WTC11 (cell line): ENCODE measurements around the gene DNPEP. TPM values are rescaled to one million over a fixed set of nuclear protein-coding genes. Genes with fewer than 3 reads are reported as not detected.

Experiments used
- ATAC-seq: fragments of 200-7000 bp; cut with Tn5 transposase; 2 replicates; pipeline ENCODE4 v1.10.0; 2021; ENCODE audit warnings: mild to moderate bottlenecking, moderate library complexity
- CTCF ChIA-PET: fragments of 300-600 bp; sonication (Branson Sonifier 250); formaldehyde crosslinking; loops from one replicate; lab custom pipeline; 2021; ENCODE audit warnings: antibody characterized with exemption; lab: Charles Lee
- POLR2A ChIA-PET: fragments of 350-600 bp; sonication (Branson Sonifier 250); formaldehyde crosslinking; loops from one replicate; lab custom pipeline; 2021; ENCODE audit warnings: antibody characterized with exemption; lab: Charles Lee
- DNase-seq: peaks from one replicate; pipeline ENCODE4 v3.0.0; 2021; ENCODE audit warnings: low spot score
- H3K27ac Mint-ChIP-seq: 2 replicates; pipeline ENCODE4 v1.8.0; 2021; ENCODE audit warnings: mixed read lengths
- H3K27me3 Mint-ChIP-seq: 2 replicates; pipeline ENCODE4 v1.8.0; 2021; ENCODE audit warnings: low read depth, mild to moderate bottlenecking, moderate library complexity, mixed read lengths
- H3K36me3 Mint-ChIP-seq: 2 replicates; pipeline ENCODE4 v1.8.0; 2021; ENCODE audit warnings: mixed read lengths
- H3K4me1 Mint-ChIP-seq: 2 replicates; pipeline ENCODE4 v1.8.0; 2022; ENCODE audit warnings: mixed read lengths
- H3K4me3 Mint-ChIP-seq: 2 replicates; pipeline ENCODE4 v1.8.0; 2021; ENCODE audit warnings: mild to moderate bottlenecking, moderate library complexity, mixed read lengths
- H3K9me3 Mint-ChIP-seq: 2 replicates; pipeline ENCODE4 v1.8.0; 2021; ENCODE audit warnings: mixed read lengths
- ATF2 ChIP-seq: sonication (generic); formaldehyde crosslinking; IDR thresholded peaks from 2 replicates; pipeline ENCODE4 v1.8.1; 2022; ENCODE audit warnings: low read depth, missing genetic modification reagents, borderline replicate concordance
- CREB1 ChIP-seq: sonication (generic); formaldehyde crosslinking; IDR thresholded peaks from 2 replicates; pipeline ENCODE4 v1.8.0; 2023; ENCODE audit warnings: mild to moderate bottlenecking, missing genetic modification reagents
- CREM ChIP-seq: sonication (generic); formaldehyde crosslinking; IDR thresholded peaks from 2 replicates; pipeline ENCODE4 v1.8.1; 2022; ENCODE audit warnings: mild to moderate bottlenecking, missing genetic modification reagents, moderate library complexity
- E2F1 ChIP-seq: sonication (generic); formaldehyde crosslinking; IDR thresholded peaks from 2 replicates; pipeline ENCODE4 v1.8.0; 2022; ENCODE audit warnings: mild to moderate bottlenecking, missing genetic modification reagents
- ELF4 ChIP-seq: sonication (generic); formaldehyde crosslinking; IDR thresholded peaks from 2 replicates; pipeline ENCODE4 v1.8.1; 2022; ENCODE audit warnings: low read depth, mild to moderate bottlenecking, moderate library complexity, missing genetic modification reagents
- ERG ChIP-seq: fragments of 250-450 bp; sonication (Bioruptor Pico); IDR thresholded peaks from 2 replicates; pipeline ENCODE4 v1.8.0; 2021; ENCODE audit warnings: mild to moderate bottlenecking
- ESRRA ChIP-seq: sonication (generic); formaldehyde crosslinking; IDR thresholded peaks from 2 replicates; pipeline ENCODE4 v1.8.1; 2022; ENCODE audit warnings: mild to moderate bottlenecking, missing genetic modification reagents, borderline replicate concordance
- FOXJ3 ChIP-seq: sonication (generic); formaldehyde crosslinking; IDR thresholded peaks from 2 replicates; pipeline ENCODE4 v1.9.0; 2021; ENCODE audit warnings: missing genetic modification reagents, mild to moderate bottlenecking, borderline replicate concordance
- FOXK1 ChIP-seq: sonication (generic); formaldehyde crosslinking; IDR thresholded peaks from 2 replicates; pipeline ENCODE4 v1.8.0; 2022; ENCODE audit warnings: mild to moderate bottlenecking, moderate library complexity, missing genetic modification reagents
- FOXP1 ChIP-seq: sonication (generic); formaldehyde crosslinking; IDR thresholded peaks from 2 replicates; pipeline ENCODE4 v1.8.0; 2022; ENCODE audit warnings: missing genetic modification reagents, mild to moderate bottlenecking, moderate library complexity, borderline replicate concordance
- FOXP4 ChIP-seq: sonication (generic); formaldehyde crosslinking; IDR thresholded peaks from 2 replicates; pipeline ENCODE4 v1.8.0; 2022; ENCODE audit warnings: mild to moderate bottlenecking, missing genetic modification reagents
- HMGA2 ChIP-seq: fragments of 250-450 bp; sonication (Bioruptor Pico); IDR thresholded peaks from 2 replicates; pipeline ENCODE4 v1.4.0; 2021; ENCODE audit warnings: mild to moderate bottlenecking, moderate library complexity
- IRF1 ChIP-seq: sonication (generic); formaldehyde crosslinking; IDR thresholded peaks from 2 replicates; pipeline ENCODE4 v1.8.0; 2023; ENCODE audit warnings: missing genetic modification reagents
- NFYB ChIP-seq: sonication (generic); formaldehyde crosslinking; conservative IDR thresholded peaks from 2 replicates; pipeline ENCODE4 v1.8.0; 2022; ENCODE audit warnings: low read depth, missing genetic modification reagents
- OVOL2 ChIP-seq: fragments of 250-450 bp; sonication (Bioruptor Pico); IDR thresholded peaks from 2 replicates; pipeline ENCODE4 v1.9.0; 2021; ENCODE audit warnings: mild to moderate bottlenecking, borderline replicate concordance
- SMAD3 ChIP-seq: sonication (generic); formaldehyde crosslinking; IDR thresholded peaks from 2 replicates; pipeline ENCODE4 v1.8.0; 2022; ENCODE audit warnings: missing genetic modification reagents, mild to moderate bottlenecking, borderline replicate concordance
- TEAD4 ChIP-seq: sonication (generic); formaldehyde crosslinking; IDR thresholded peaks from 2 replicates; pipeline ENCODE4 v1.8.0; 2022; ENCODE audit warnings: mild to moderate bottlenecking, missing genetic modification reagents
- ZNF317 ChIP-seq: sonication (generic); formaldehyde crosslinking; IDR thresholded peaks from 2 replicates; pipeline ENCODE4 v1.8.1; 2023; ENCODE audit warnings: low read depth, mild to moderate bottlenecking, moderate library complexity, missing genetic modification reagents, borderline replicate concordance
- ZNF532 ChIP-seq: fragments of 250-450 bp; sonication (Bioruptor Pico); IDR thresholded peaks from 2 replicates; pipeline ENCODE4 v1.9.0; 2021; ENCODE audit warnings: mild to moderate bottlenecking, borderline replicate concordance
- ZNF671 ChIP-seq: fragments of 250-450 bp; sonication (Bioruptor Pico); IDR thresholded peaks from 2 replicates; pipeline ENCODE4 v1.8.0; 2021; ENCODE audit warnings: mild to moderate bottlenecking
- ZSCAN18 ChIP-seq: fragments of 250-450 bp; sonication (Bioruptor Pico); IDR thresholded peaks from 2 replicates; pipeline ENCODE4 v2.1.2; 2022; ENCODE audit warnings: mild to moderate bottlenecking, moderate library complexity
- total RNA-seq: library from RNA; stranded (reverse); gene quantifications from 3 replicates; pipeline ENCODE4 v1.2.3, GENCODE V29; 2021

Gene DNPEP
- total RNA-seq, 1 experiment from 2014 or later: 67.6 TPM

- POLR2A ChIA-PET: interaction anchor here (0.7 kb wide), 1 partner anchor 138 kb away, joined by 3 read pairs; no protein-coding TSS in a partner anchor
- H3K27ac Mint-ChIP-seq: no peak within 1 kb of the TSS
- peaks cover 28% of the 10 kb centered on the region for H3K4me1 Mint-ChIP-seq
- CTCF ChIA-PET: interaction anchor here (0.5 to 5.6 kb wide), 25 partner anchors 9 to 1158 kb away, joined by 3 to 77 read pairs (median 4); partner anchors contain the start of genes DNPEP and SPEG
- H3K36me3 Mint-ChIP-seq: no peaks in the 10 kb centered on the region
- peak; percentile 58 for ATAC-seq
- H3K4me3 Mint-ChIP-seq: peak within 1 kb of the TSS; percentile 37
- H3K27me3 Mint-ChIP-seq: peaks cover 37% of the 10 kb centered on the region
- H3K9me3 Mint-ChIP-seq: no peaks in the 10 kb centered on the region
- DNase-seq: peak; percentile 65
- TF ChIP-seq ELF4 (CRISPR knock-in tag): 0 out of 2 replicates have a peak, but pooled peaks have one; percentile 28
- TF ChIP-seq SMAD3 (CRISPR knock-in tag): no peak
- TF ChIP-seq ATF2 (CRISPR knock-in tag): no peak
- no peak for TF ChIP-seq ESRRA (CRISPR knock-in tag)
- TF ChIP-seq ZNF317 (CRISPR knock-in tag): peak; percentile 13; the same call in 1 of the 2 replicates
- 0 out of 2 replicates have a peak, but pooled peaks have one; percentile 4 for TF ChIP-seq IRF1 (CRISPR knock-in tag)
- peak; percentile 60; the same call in 1 of the 2 replicates for TF ChIP-seq FOXK1 (CRISPR knock-in tag)
- no peak for TF ChIP-seq TEAD4 (CRISPR knock-in tag)
- TF ChIP-seq ZNF532 (CRISPR knock-in tag): no peak
- peak; percentile 49; the same call in 1 of the 2 replicates for TF ChIP-seq E2F1 (CRISPR knock-in tag)
- no peak for TF ChIP-seq OVOL2 (CRISPR knock-in tag)
- TF ChIP-seq CREM (CRISPR knock-in tag): no peak
- 0 out of 2 replicates have a peak, but pooled peaks have one; percentile 37 for TF ChIP-seq CREB1
- TF ChIP-seq ZSCAN18 (CRISPR knock-in tag): no peak
- no peak for TF ChIP-seq ERG (CRISPR knock-in tag)
- TF ChIP-seq FOXP4 (CRISPR knock-in tag): 0 out of 2 replicates have a peak, but pooled peaks have one; percentile 61
- no peak for TF ChIP-seq FOXJ3 (CRISPR knock-in tag)
- TF ChIP-seq ZNF671 (CRISPR knock-in tag): no peak
- TF ChIP-seq HMGA2 (CRISPR knock-in tag): no peak
- TF ChIP-seq FOXP1 (CRISPR knock-in tag): 0 out of 2 replicates have a peak, but pooled peaks have one; percentile 26
- TF ChIP-seq NFYB (CRISPR knock-in tag): no peak
These were observed 30.7 kb upstream of the DNPEP start, which contains the start of gene DES for GRCh38 chr2:219418155-219419011. TSS of gene DES (plus strand) at chr2:219418377. CDS start at chr2:219418463, 86 bp downstream.
